ENCODE results near the gene PALMD. TPM values are rescaled to one million over a fixed set of nuclear protein-coding genes. Genes with fewer than 3 reads are reported as not detected.

PALMD gene
- total RNA-seq, 1 donor from 2014 or later, result 17.7 TPM

DNA sequence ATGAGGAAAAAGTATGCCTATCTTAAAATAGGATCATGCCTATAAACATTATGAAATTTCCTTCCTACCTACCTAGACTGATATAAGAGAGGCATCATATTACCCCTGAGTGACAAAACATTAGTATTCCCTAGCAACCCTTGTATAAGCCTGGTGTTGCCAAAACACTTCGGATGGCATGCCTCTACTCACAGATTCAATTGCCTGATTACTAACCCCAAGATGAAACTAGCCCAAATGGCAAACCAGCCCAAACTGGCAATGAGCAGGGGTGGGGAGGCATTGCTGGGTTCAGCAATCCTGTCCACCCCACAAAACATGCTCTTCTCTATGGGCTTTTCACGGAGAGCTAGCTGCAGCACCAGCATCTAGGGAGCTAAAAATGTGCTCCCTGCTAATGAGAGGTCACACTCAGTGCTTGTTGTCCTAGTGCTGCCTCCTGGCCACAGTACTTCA, 13.9 kb downstream of the PALMD start:
- ATAC-seq, result peak; percentile 78

DNA sequence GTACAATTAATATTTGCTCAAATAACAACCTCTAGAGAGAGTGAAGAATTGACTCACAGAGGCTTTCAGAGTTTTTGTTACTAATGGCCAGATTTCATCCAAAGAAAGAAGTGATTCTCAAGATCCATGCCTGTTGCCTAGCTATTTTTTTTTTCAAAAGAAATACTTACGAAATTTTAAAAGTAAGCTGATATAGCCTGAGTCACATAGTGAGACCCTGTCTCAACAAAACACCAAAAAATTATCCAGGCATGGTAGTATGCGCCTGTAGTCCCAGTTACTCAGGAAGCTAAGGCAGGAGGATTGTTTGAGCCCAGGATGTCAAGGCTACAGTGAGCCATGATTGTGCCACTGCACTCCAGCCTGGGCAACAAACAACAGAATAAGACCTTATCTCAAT, 14.6 kb downstream of the PALMD start:
- ATAC-seq, result no peak

DNA sequence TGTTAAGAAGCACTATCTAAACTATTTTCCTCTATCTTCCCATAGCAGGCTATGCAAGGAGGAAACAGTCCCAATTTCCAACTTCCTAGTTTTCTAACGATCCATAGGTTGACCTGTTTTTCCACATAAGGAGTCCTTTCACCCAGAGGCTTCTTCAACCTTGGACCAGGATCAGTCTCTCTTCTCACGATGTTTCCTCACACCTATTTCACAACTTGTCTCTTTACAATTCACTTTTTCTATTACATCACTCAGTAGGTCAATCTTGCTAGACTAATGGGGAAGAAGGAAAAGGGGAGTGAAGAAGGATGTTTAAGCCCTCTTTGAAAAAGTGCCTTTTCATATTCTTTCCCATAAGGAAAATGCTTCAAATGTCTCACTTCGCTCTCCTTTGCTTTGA, 15.9 kb downstream of the PALMD start:
- no peak for ATAC-seq

DNA sequence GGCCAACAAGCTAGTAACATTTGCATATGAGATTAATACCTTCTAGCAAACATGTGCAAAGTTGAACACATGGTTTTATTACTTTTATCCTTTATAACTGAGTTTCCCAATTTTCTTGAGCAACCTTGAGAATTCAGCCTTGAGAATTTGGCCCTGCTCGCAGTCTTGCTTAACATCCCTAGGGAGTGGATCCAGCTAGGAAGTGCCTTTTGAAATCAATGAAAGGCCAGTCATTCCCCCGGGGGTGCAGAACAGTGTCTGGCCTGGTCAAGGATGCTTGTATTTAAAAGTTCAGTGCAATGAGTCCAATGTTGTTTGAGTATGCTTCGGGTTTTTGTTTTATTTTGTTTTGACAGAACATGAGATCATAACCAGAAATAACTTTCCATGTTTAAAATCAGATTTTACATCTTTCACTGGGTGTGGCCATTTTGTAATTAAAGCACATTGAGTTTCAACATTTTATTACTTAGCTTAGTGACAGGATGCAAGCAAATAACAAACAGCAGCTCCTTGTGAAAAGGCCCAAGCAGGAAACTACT, 16.7 kb downstream of the PALMD start:
- ATAC-seq, result no peak

DNA sequence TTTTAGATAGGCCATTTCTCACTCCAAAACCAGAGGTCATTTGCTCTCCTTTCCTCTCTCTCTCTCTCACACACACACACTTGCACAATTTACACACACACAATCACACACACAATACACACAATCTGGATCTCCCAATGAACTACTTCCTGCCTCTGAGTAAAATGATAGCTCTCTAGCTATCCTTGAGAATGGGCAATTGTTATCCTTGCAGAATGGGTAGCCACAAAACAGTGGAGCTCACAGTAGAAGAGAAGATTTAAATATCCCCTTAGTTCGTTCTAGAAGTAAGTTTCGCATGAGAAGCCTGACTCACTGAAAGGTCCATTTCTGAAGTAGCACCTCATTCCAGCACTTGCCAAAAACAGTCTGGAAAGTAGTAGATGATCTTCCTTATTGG, 17.6 kb downstream of the PALMD start:
- no peak for ATAC-seq

DNA sequence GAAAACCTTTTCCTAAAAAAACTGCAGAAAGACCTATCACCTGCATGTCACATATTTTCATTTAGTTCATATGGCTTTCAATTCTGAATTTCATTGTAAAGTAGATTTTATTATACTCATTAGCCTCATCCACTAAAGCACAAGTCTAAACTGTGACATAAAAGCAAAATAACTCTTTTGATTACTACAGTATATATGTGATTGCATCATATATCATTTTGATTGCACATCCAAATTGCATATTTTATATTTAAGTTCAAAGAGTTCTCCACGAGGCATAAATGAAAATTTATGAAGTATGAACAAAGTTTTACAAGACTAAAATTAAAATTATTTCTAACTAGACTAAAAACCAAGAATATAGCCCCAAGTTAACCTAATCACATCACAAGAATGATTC, 19.3 kb downstream of the PALMD start:
- no peak for ATAC-seq

DNA sequence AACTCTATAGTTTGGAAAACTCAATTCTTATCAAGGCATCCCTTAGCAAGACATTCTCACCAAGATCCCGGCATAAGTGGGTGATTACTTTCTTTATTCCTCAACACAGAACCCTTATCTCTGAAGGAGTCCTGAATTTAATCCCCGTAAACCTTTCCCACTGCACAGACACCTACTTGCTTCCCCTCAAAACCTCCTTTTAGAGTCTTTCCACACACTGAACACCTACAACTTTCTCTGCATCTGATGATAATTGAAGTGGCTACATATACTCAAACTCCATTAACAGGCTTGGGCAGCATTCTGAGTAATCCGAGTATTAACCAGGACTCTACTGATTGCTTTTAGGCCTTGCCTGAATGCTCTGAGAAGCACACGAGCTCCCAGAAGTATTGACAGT, 23.5 kb downstream of the PALMD start:
- ATAC-seq, result no peak

DNA sequence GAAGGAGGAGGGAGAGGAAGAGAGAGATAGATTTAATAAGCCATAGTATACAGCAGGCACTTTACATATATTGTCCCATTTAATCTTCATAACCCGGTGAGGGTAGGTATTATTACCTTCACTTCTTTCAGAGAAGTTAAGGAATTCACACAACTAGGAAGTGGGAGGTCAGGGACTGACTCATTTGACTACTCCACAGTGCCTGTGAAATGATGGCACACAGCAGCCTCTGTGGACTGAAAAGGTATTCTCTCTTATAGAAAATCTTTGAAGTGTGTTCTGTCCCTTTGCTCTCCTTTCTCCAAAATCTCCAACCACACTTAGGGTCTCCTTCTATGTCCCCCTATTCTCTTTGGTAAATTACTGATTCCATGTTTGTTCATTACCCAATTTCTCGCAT, 23.9 kb downstream of the PALMD start:
- ATAC-seq, result no peak

DNA sequence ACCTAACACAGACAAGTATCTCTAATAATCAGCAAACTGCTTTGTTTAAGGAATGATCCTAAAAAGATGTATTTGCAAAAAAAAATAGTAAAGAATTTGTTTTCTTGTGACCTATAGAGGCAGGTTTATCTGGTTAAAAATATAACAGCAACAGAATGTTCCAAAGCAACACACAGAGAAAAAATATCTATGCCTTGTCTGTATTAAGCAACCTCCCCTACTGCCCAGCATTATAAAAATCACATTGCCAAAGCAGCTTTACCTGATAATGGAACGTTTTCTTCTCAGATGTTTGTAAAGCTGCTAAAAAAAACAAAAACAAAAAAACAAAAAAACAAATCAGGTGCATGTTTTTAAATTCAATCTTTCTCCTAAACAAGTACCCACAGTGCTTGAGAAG, 24.7 kb downstream of the PALMD start:
- no peak for ATAC-seq

DNA sequence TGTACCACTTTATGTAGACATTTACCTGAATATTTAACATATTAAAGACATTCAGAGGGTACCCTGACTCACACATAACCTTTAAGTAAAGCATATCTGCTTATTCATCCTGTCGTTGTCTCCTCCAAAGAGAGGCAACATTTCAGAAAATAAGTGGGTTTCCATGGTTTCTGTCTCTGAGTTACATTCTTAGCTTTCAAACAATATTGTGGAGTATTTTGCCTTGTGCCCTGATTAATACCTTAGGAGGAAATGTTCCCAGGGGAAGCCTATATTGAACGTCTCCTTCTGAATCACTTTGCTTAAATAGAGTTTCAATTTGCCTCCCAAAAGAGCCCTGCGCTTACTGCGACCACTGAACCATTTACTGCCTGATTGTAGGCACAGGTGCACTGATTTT, 26.1 kb downstream of the PALMD start:
- no peak for ATAC-seq

DNA sequence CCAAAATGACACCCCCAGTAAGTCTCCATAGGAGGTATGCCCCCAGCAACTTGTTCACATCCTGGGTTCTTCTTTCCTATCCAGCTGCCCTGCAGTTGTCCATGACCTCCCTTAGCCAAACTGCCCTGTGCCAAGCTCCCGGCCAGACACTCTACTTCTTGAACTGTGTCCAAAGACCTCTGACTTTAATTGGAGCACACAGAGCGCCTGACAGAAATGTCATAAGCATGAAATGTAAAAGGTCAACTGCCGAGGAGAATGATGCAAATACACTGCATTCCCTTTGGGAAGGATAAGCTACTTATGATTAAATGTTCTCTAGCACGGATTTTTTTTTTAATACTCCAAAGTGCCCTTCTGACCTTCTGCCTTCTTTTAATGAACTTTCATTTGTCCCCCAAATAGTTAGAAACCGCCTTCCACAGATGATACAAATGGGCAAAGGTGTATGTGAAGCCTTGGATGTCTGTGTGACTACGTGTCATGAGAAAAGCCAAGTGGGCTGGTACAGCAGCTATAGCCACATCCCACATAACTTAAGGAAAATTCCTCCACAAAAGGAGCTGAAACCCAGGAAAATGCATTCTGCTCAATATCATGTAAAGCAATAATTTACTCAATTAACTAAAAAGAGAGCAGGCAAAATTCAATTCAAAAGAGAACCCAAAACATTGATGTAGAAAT, 26.8 kb downstream of the PALMD start:
- ATAC-seq, result no peak

DNA sequence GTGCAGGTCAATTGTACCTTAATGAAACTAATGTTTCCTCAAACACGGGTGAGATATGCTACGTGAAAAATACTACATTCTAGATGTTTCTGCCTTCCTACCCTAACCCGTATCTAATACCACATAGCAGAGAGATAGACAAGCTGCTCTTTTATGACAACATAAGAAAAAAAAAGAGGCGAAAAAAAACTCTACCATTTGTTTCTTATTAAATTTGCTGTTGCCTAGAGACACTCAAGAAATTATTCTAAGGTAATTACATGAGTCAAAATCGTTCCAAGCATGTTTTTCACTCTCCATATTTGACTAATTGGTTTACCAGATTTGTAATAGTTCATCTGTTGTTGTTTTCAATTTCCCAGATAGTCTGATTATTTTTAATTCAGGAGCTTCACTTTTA, 27.4 kb downstream of the PALMD start:
- ATAC-seq, result no peak

DNA sequence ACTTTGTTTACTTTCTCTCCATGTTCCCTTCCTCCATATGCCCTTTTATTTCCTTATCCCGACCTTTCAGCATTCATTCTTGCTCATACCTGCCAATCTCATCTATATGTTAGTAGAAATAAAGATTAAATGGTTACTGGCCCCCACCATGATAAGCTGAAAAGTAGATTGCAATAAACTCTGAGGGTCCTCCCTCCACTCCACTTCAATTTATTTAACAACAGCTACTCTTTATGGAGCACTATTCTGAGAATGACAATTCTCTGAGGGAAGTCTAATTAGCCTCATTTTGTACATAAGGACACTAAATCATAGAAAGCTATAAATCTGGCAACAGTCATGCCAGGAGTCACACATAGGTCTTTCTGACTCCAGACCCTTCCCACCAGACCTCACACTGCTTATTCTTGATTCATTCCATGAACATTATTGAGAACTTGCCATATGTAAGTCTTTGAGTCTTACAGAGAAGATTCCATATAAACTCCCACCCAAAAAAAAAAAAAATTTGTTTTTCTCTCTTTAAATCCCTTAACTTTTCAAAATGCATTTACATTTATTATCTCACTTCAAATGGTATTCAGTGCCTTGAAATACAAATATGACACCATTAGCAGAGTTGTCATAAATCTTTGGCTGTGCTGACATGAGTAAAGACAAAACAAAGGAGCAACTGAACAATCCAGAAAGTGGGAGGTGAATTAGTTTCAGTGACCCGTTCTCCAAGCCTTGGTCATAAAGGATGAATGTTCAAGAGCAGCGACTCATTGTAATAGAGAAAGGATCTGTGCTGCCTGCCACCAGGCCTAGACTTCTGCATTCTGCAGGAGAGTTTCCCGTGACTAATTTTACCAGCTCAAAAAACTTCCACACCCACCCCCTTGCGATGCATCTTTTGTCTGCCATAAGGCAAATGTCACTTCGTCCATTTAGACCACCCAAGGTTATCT, 28.5 kb downstream of the PALMD start:
- peak; percentile 60 for ATAC-seq

DNA sequence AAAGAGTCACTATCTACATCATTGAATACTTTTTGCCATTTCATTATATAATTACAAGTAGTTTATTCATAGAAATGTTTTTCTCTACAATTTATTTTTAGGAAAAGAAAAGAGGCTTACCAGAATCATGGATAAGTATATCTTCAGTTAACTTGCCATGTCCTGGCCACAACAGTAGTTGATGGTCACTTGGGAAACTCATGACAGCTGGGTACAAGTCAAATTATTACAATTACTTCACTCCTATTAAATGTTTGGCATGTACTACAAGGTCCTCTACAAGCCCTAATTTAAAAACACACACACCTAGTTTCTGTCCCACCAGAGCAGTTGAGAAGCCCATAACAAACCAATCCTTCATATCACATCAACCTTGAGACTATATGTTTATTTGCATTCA, 29.4 kb downstream of the PALMD start:
- ATAC-seq, result no peak

DNA sequence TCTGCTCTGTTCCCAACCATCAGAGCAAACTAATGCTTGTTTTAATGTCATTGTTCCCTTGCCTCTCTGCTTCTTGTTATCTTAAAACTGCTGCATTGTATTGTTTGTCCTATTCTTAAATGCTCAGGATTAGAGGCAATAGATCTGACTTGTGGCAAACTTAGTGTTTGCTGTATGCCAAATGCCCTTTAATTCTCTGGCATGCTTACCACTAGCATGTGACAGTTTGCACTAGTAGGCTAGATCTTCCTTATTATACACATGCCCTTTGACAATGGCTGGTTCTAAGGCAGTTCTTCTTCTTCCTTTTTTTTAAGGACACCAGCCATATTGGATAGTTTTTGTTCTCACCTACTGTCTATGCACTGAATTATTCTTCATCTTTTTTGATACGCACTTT, 30.1 kb downstream of the PALMD start:
- no peak for ATAC-seq

DNA sequence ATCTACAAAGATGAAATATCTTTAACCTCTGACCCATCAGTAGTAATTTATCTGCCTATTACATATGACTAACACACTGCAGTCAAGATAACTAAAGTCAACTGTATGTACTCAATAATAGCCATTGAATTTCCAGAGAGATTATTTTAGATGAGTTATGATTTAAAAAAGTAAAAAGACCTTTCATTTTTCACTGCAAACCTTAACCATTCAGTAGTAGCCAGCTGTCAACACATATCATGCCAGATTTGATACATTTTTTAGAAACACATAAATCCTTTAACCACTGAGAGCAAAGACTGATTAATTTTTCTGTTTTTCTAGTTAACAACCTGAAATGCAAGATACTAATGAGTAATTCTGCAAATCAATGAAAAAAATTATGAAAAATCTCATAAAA, 31.0 kb downstream of the PALMD start:
- ATAC-seq, result no peak

DNA sequence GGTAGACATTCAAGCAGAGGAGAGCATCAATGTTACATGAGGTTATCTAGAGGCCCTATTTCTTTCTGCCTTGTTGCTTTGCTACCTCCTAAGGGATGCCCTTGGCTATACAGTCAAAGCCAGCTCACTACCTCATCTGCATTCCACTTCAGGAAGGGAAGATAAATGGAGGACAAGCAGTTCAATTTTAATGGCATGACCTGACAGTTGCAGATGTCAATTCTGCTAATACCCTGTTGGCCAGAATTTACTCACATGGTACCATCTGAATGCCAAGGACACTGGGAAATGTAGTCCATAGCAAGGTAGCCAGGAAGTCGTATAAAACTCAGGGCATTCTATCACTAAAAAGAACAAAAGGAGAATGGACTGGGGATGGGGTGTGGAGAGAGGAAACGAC, 31.5 kb downstream of the PALMD start:
- no peak for ATAC-seq

DNA sequence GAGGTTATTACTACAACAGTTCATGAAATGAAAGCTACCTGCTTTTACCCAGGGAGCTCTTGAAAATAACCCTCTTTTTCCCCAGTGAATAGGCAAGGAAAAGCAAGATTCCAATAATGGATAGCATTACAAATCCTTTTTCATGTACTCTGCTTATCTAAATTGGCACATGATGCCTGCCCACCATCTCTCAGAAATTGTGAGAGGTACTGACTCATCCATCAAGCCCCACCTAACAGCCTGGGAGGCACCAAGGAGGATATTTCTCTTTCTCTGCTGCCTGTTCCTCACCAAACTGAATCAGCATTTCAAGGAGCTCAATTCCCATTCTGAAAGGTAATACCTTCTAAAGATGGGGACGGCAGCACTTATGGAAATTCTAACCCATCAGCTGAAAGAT, 34.4 kb downstream of the PALMD start:
- no peak for ATAC-seq

DNA sequence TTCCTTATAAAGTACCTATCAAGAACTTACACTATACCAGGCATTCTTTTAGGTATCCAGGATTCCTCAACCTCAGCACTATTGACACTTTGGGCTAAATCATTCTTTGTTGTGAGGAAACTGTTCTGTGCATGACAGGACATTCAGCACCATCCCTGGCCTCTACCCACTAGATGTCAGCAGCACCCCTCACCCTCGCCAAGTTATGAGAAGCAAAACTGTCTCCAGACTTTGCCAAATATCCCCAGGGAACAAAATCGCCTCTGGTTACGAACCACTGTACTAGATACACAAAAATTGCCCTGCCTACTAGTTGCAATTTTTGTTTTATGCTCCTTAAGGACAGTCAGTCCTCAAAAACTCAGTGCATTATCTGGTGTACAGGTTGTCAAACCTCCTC, 35.7 kb downstream of the PALMD start:
- ATAC-seq, result no peak

DNA sequence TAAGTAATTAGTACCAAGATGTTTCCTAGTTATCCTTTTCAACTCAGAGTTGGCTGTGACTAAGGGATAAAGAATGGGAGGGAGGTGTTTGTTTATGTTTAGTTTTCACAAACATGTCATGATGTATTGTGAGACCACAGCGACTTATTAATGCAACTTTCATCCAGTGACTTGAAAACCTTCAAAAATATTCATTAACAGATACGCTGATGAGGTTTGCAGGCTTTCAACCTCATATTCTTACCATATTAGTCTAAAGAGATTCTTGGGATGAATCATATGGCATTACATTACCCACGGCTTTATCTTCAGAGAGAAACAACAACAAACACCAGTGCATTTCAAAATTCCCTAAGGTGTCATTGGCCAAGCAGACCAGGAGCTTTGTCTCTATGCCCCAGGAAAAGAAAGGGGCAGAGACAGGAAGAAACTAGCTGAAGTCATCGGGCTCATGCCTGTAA, 36.4 kb downstream of the PALMD start:
- no peak for ATAC-seq

DNA sequence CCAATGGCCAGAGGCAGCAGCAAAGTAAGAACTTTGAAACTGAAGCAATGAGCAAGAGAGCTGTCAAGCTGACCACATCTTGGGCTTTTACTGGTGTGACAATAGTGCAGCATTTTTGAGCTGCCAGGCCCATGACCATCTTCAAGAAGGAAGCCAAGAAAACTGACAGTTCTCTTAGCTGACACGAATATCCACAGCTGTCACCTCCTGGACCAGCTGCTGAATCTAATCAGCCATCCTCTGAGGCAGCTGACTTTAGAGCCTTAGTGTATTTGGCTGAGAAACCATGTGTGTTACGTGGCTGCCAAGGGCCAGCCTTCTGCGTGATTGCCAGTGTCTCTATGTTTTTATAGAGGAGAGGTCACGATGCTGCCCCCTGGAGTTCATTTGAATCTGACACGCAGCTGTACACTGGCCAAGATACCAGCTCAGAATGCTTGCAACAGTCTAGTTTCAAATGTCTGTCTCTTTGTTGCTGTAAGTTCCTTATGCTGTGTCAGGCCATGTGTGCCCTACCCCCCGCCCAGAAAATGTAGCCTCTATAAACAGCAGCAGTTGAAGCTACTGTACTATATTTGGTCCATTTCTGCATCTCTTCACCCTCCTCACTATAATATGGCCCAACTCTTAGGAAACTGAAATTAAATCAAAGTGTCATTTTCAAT, 39.7 kb downstream of the PALMD start:
- peak; percentile 88 for ATAC-seq

DNA sequence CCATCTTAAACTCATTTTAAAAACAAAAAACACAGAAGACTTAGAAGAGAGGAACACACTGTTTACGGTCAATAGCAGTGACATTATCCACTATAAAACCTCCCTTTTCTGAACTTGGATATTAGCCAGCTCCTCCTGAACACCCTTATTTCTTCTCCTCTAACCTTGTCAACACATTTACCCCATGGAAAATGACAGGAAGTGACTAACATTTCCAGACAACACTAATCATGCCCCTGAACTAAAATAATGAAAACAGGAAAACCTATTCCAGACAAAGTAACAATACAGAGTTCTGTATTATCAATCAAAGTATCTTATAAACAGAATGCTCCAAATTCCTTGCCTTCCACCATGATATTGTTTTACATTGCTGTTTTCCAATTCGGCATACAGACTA, 45.3 kb downstream of the PALMD start:
- ATAC-seq, result no peak

DNA sequence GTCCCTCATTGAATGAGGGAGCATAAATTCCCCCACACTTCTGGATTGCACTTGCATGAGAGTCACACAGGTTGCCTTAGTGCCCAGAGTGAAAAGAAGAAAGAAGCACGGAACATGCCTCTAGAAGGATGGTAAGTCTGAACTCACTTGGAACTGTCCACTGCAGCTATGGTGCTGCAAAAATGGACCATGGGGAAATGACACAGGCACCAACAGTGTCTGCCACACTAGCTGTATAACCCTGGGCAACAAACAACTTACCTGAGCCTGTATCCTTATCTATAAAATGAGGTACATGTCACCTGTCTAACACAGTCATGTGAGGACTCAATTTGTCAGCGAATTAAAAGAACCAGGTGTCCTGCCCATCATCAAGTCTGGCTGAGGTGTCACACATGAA, 50.7 kb downstream of the PALMD start:
- ATAC-seq, result peak; percentile 11

All from esophagus mucosa (tissue), 1 donor.